ENCODE results near the gene TMSB4Y.

GRCh38 chrY:13718996-13719395 is 15.3 kb downstream of the TMSB4Y start:
- TF ChIP-seq, protein P1, sequence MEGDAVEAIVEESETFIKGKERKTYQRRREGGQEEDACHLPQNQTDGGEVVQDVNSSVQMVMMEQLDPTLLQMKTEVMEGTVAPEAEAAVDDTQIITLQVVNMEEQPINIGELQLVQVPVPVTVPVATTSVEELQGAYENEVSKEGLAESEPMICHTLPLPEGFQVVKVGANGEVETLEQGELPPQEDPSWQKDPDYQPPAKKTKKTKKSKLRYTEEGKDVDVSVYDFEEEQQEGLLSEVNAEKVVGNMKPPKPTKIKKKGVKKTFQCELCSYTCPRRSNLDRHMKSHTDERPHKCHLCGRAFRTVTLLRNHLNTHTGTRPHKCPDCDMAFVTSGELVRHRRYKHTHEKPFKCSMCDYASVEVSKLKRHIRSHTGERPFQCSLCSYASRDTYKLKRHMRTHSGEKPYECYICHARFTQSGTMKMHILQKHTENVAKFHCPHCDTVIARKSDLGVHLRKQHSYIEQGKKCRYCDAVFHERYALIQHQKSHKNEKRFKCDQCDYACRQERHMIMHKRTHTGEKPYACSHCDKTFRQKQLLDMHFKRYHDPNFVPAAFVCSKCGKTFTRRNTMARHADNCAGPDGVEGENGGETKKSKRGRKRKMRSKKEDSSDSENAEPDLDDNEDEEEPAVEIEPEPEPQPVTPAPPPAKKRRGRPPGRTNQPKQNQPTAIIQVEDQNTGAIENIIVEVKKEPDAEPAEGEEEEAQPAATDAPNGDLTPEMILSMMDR (conservative IDR thresholded peaks at IDR 0.05), result no peak
- no peak for TF ChIP-seq EZH2 (IDR thresholded peaks at IDR 0.05; ENCODE audit: low read depth)
